IPS-NIHi7 (cell line): ENCODE data around the gene NFKBIA.
"Not testable (repeated sequence)": the region's sequence is repeated elsewhere in the genome, so short reads cannot be mapped to it uniquely, and the experiment has no call there.

Experiments
- DNase-seq: peaks from one replicate; pipeline ENCODE4 v3.0.0; 2012; ENCODE audit warnings: mixed read lengths; ENCODE audit errors: extremely low spot score

NFKBIA gene

GRCh38 chr14:35390577-35391387, 13.8 kb downstream of the NFKBIA start:
- DNase-seq = no peak

- DNase-seq = no peak
Measured at GRCh38 chr14:35389315-35389667, 15.3 kb downstream of the NFKBIA start.

GRCh38 chr14:35388656-35389314, 15.8 kb downstream of the NFKBIA start:
- DNase-seq = no peak

- DNase-seq = no peak
Measured at GRCh38 chr14:35387713-35388579, 16.6 kb downstream of the NFKBIA start.

- no peak for DNase-seq
Measured at GRCh38 chr14:35387219-35387618, 17.3 kb downstream of the NFKBIA start.

GRCh38 chr14:35386673-35387125, 17.9 kb downstream of the NFKBIA start:
- no peak for DNase-seq

GRCh38 chr14:35385042-35385839, 19.3 kb downstream of the NFKBIA start:
- DNase-seq = no peak

GRCh38 chr14:35384455-35385041, 20.0 kb downstream of the NFKBIA start:
- no peak for DNase-seq

- no peak for DNase-seq
Measured at GRCh38 chr14:35383569-35384454, 20.7 kb downstream of the NFKBIA start.

GRCh38 chr14:35380794-35381193, 23.8 kb downstream of the NFKBIA start:
- DNase-seq = no peak

GRCh38 chr14:35379234-35379933, 25.2 kb downstream of the NFKBIA start:
- DNase-seq = not testable (repeated sequence)

- DNase-seq = no peak
Measured at GRCh38 chr14:35378425-35379233, 25.9 kb downstream of the NFKBIA start.

GRCh38 chr14:35375558-35376025, 29.0 kb downstream of the NFKBIA start:
- DNase-seq = no peak

- DNase-seq = no peak
Measured at GRCh38 chr14:35374263-35374712, 30.3 kb downstream of the NFKBIA start.

GRCh38 chr14:35373208-35373607, 31.3 kb downstream of the NFKBIA start:
- DNase-seq = not testable (repeated sequence)

GRCh38 chr14:35370969-35371368, 33.6 kb downstream of the NFKBIA start:
- DNase-seq = no peak

- no peak for DNase-seq
Measured at GRCh38 chr14:35369701-35370191, 34.8 kb downstream of the NFKBIA start.
